Right lobe of liver (tissue), 4 donors: ENCODE measurements around the gene PHYKPL.

Source experiments
- CTCF ChIP-seq, 4 donors: fragments of 200-600 bp in 3 of 4; fragments of 450-650 bp in 1 of 4; IDR thresholded peaks; one replicate each; pipeline versions ENCODE4 v1.5.1 to v1.8.0; 2016 to 2022; ENCODE audit warnings: antibody characterized with exemption in 4 of 4, mild to moderate bottlenecking in 2 of 4
- POLR2A ChIP-seq: fragments of 450-650 bp; IDR thresholded peaks from one replicate; pipeline ENCODE4 v1.6.1; 2017; ENCODE audit warnings: antibody characterized with exemption, mild to moderate bottlenecking
- donor health status: DM: no; HTN: no; CAD: no.
- donor health status: DM: no; HTN: no; CAD: no.
- donor health status: DM: no; HTN: yes; CAD: no.

- TF ChIP-seq CTCF (IDR thresholded peaks at IDR 0.05) (no peak), POLR2A (no peak)
These were observed 11.3 kb downstream of the PHYKPL start for GRCh38 chr5:178221282-178221681.
